GM18502 (cell line): ENCODE measurements around the gene CHCHD6.
"Not testable (repeated sequence)": the region's sequence is repeated elsewhere in the genome, so short reads cannot be mapped to it uniquely, and the experiment has no call there.

Experiments used
- ATAC-seq: cut with Tn5 transposase; IDR thresholded peaks from one replicate; pipeline ENCODE4 v1.9.1; 2021; ENCODE audit warnings: mild to moderate bottlenecking; ENCODE audit not compliant: unreplicated experiment, poor library complexity

Gene CHCHD6

GRCh38 chr3:126763035-126763434 is 59.0 kb downstream of the CHCHD6 start:
- no peak for ATAC-seq

- ATAC-seq, result no peak
Measured at GRCh38 chr3:126765187-126766069, 61.4 kb downstream of the CHCHD6 start.

- ATAC-seq, result no peak
Measured at GRCh38 chr3:126766653-126767052, 62.6 kb downstream of the CHCHD6 start.

GRCh38 chr3:126768903-126769302 is 64.9 kb downstream of the CHCHD6 start:
- ATAC-seq, result no peak

- no peak for ATAC-seq
Measured at GRCh38 chr3:126770096-126770495, 66.1 kb downstream of the CHCHD6 start.

- ATAC-seq, result no peak
Measured at GRCh38 chr3:126773167-126773566, 69.1 kb downstream of the CHCHD6 start.

- ATAC-seq, result no peak
Measured at GRCh38 chr3:126773783-126774182, 69.7 kb downstream of the CHCHD6 start.

GRCh38 chr3:126777366-126777765 is 73.3 kb downstream of the CHCHD6 start:
- no peak for ATAC-seq

GRCh38 chr3:126780666-126781065 is 76.6 kb downstream of the CHCHD6 start:
- ATAC-seq, result no peak

GRCh38 chr3:126781406-126781805 is 77.4 kb downstream of the CHCHD6 start:
- no peak for ATAC-seq

GRCh38 chr3:126781889-126782491 is 78.0 kb downstream of the CHCHD6 start:
- no peak for ATAC-seq

GRCh38 chr3:126782536-126782935 is 78.5 kb downstream of the CHCHD6 start:
- ATAC-seq, result no peak

GRCh38 chr3:126784254-126784653 is 80.2 kb downstream of the CHCHD6 start:
- ATAC-seq, result no peak

GRCh38 chr3:126791320-126791719 is 87.3 kb downstream of the CHCHD6 start:
- not testable (repeated sequence) for ATAC-seq

GRCh38 chr3:126792998-126793397 is 89.0 kb downstream of the CHCHD6 start:
- ATAC-seq, result no peak

- ATAC-seq, result no peak
Measured at GRCh38 chr3:126797563-126797962, 93.5 kb downstream of the CHCHD6 start.

- no peak for ATAC-seq
Measured at GRCh38 chr3:126798521-126798920, 94.5 kb downstream of the CHCHD6 start.

GRCh38 chr3:126799099-126799498 is 95.1 kb downstream of the CHCHD6 start:
- no peak for ATAC-seq

GRCh38 chr3:126801312-126801711 is 97.3 kb downstream of the CHCHD6 start:
- not testable (repeated sequence) for ATAC-seq

GRCh38 chr3:126807795-126808194 is 103.8 kb downstream of the CHCHD6 start:
- no peak for ATAC-seq

GRCh38 chr3:126811530-126811929 is 107.5 kb downstream of the CHCHD6 start:
- ATAC-seq, result no peak

GRCh38 chr3:126816298-126816697 is 112.3 kb downstream of the CHCHD6 start:
- ATAC-seq, result no peak
